K562 (cell line): ENCODE data around the gene AEN. TPM values are rescaled to one million over a fixed set of nuclear protein-coding genes. Genes with fewer than 3 reads are reported as not detected.

Experiments used
- CBX3 ChIP-seq, 2 experiments: IDR thresholded peaks; 1 replicate in 1 of 2; 2 replicates in 1 of 2; pipeline ENCODE4 v1.6.1; 2012; ENCODE audit warnings: inconsistent platforms in 2 of 2, low read length in 2 of 2, borderline replicate concordance in 1 of 2, control low read depth in 1 of 2
- FOSL1 ChIP-seq: fragments of 200-800 bp; sonication (Bioruptor generic); conservative IDR thresholded peaks from 2 replicates; pipeline ENCODE4 v1.6.1; 2016; ENCODE audit warnings: missing genetic modification characterization, missing compliant biosample characterization
- MTA1 ChIP-seq: fragments of 450-650 bp; IDR thresholded peaks from 2 replicates; pipeline ENCODE4 v1.6.1; 2017; ENCODE audit warnings: borderline replicate concordance
- NCOA6 ChIP-seq: fragments of 450-650 bp; IDR thresholded peaks from 2 replicates; pipeline ENCODE4 v1.6.1; 2017; ENCODE audit warnings: mild to moderate bottlenecking
- POLR2A ChIP-seq: fragments of 450-650 bp; conservative IDR thresholded peaks from 2 replicates; pipeline ENCODE4 v1.6.1; 2016
- PRMT5 ChIP-seq: sonication (generic); formaldehyde crosslinking; IDR thresholded peaks from 2 replicates; pipeline ENCODE4 v1.5.0; 2020; ENCODE audit warnings: missing genetic modification reagents
- PRPF4 ChIP-seq: fragments of 200-400 bp; formaldehyde crosslinking; IDR thresholded peaks from one replicate; pipeline ENCODE4 v1.6.1; 2017; ENCODE audit warnings: low read length, low read depth, mild to moderate bottlenecking; ENCODE audit not compliant: insufficient read depth, poor library complexity, severe bottlenecking
- SAFB ChIP-seq: fragments of 200-400 bp; formaldehyde crosslinking; IDR thresholded peaks from 2 replicates; pipeline ENCODE4 v1.6.1; 2017; ENCODE audit warnings: low read depth, low read length, borderline replicate concordance
- SIN3A ChIP-seq, 2 experiments: fragments of 150-350 bp in 1 of 2; IDR thresholded peaks; 2 replicates each; pipeline ENCODE4 v1.6.1; 2011 to 2016; ENCODE audit warnings: borderline replicate concordance in 2 of 2, low read depth in 2 of 2, low read length in 2 of 2, mild to moderate bottlenecking in 2 of 2, moderate library complexity in 2 of 2; ENCODE audit not compliant: control insufficient read depth in 1 of 2
- SRSF7 ChIP-seq: fragments of 200-400 bp; formaldehyde crosslinking; optimal IDR thresholded peaks from 2 replicates; pipeline ENCODE3; 2017; ENCODE audit warnings: mild to moderate bottlenecking, low read depth, low read length
- TRIM28 ChIP-seq: fragments of 450-650 bp; IDR thresholded peaks from 2 replicates; pipeline ENCODE4 v1.6.1; 2017
- ZBTB7A ChIP-seq: IDR thresholded peaks from 2 replicates; pipeline ENCODE4 v1.6.1; 2011; ENCODE audit warnings: low read depth, mild to moderate bottlenecking, low read length, moderate library complexity, borderline replicate concordance; ENCODE audit not compliant: control insufficient read depth
- ZNF263 ChIP-seq: sonication (generic); formaldehyde crosslinking; IDR thresholded peaks from 2 replicates; pipeline ENCODE4 v1.8.0; 2022; ENCODE audit warnings: mild to moderate bottlenecking, missing genetic modification reagents, borderline replicate concordance
- polyA plus RNA-seq, 8 experiments: library from polyadenylated mRNA; depleted of rRNA in 4 of 8; stranded (reverse) in 5 of 8; unstranded in 3 of 8; fragments of >200 nt; fragmentation: Nextera tagmentation in 2 of 8; fragmentation: Illumina TruSeq in 1 of 8; extraction: Ambion mirVana in 2 of 8; extraction: Trizol in 1 of 8; gene quantifications; 2 replicates each; pipeline versions ENCODE4 v1.2.1 to v1.2.3, GENCODE V29; 2011 to 2014; ENCODE audit warnings: inconsistent platforms in 1 of 8, missing spikeins in 1 of 8
- total RNA-seq, 7 experiments: library from RNA; depleted of rRNA in 6 of 7; stranded (reverse); fragments of >200 nt in 6 of 7; fragmentation: Illumina TruSeq in 2 of 7; extraction: Trizol in 2 of 7; gene quantifications; 2 replicates each; pipeline versions ENCODE4 v1.2.1 to v1.2.3, GENCODE V29; 2011 to 2021; ENCODE audit warnings: low replicate concordance in 1 of 7
- TF ChIP-seq, protein P1 (sequence below): sonication (generic); formaldehyde crosslinking; IDR thresholded peaks from 2 replicates; pipeline ENCODE4 v1.8.0; 2023; ENCODE audit warnings: mild to moderate bottlenecking, missing genetic modification reagents
- TF ChIP-seq, protein P2 (sequence below): sonication (generic); formaldehyde crosslinking; IDR thresholded peaks from 2 replicates; pipeline ENCODE4 v1.9.0; 2022; ENCODE audit warnings: mild to moderate bottlenecking, missing genetic modification reagents
- TF ChIP-seq, protein P3 (sequence below), 2 experiments: fragments of 450-650 bp; IDR thresholded peaks; 2 replicates each; pipeline ENCODE4 v1.6.1; 2018; ENCODE audit warnings: mild to moderate bottlenecking in 2 of 2, low read depth in 1 of 2; ENCODE audit not compliant: partially characterized antibody in 2 of 2
- TF ChIP-seq, protein P4 (sequence below): sonication (generic); formaldehyde crosslinking; IDR thresholded peaks from 2 replicates; pipeline ENCODE4 v1.8.0; 2022; ENCODE audit warnings: missing genetic modification reagents, mild to moderate bottlenecking, moderate library complexity, borderline replicate concordance

Gene AEN
- total and polyA plus RNA-seq, 9 of the 15 experiments (the other 6 are each of a cell fraction or from before 2014, with no cell fraction given) = 9.0 to 51.0 (median 32.8) TPM

DNA sequence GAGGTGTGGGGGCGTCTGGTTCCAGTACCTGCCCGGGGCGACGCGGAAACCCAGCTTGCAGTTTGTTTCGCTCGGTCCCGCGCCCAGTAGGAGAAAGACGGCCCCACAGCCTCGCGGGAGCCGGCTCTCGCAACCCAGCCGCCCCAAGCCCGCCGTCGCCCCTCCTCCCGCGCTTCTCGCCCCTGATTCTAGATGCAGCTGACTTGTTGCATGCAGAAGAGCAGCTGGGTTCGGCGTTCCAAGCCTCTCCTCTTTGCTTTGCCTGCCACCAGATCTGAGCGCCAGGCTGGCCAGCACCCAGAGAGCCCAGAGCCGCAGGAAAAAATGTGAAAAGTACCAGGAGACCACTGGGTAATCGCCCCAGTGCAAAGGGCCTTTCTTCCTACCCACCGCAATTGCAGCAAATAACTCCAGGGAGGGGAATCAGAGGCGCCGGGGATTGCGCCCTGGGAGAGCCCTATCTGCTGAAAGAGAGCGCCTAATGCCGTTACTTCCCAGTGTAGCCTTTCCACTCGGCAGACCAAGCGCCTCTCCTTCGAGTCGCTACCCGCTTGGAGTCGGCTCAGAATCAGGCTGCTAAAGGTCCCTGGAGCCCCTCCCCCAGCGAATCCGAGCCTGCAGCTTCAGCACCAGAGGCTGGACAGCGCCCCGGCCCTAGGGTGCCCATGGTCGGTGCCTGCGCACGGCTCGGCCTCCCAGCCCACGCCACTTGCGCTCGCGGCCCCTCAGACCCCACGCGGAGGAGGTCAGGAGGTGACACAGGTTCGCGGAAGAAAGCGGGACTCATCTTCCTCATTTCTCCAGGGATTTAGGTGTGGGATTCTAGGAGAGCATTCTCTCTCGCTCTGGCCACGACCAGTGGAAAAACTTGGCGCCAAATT is 15.7 kb upstream of the AEN start (continued):
- TF ChIP-seq, protein P1, sequence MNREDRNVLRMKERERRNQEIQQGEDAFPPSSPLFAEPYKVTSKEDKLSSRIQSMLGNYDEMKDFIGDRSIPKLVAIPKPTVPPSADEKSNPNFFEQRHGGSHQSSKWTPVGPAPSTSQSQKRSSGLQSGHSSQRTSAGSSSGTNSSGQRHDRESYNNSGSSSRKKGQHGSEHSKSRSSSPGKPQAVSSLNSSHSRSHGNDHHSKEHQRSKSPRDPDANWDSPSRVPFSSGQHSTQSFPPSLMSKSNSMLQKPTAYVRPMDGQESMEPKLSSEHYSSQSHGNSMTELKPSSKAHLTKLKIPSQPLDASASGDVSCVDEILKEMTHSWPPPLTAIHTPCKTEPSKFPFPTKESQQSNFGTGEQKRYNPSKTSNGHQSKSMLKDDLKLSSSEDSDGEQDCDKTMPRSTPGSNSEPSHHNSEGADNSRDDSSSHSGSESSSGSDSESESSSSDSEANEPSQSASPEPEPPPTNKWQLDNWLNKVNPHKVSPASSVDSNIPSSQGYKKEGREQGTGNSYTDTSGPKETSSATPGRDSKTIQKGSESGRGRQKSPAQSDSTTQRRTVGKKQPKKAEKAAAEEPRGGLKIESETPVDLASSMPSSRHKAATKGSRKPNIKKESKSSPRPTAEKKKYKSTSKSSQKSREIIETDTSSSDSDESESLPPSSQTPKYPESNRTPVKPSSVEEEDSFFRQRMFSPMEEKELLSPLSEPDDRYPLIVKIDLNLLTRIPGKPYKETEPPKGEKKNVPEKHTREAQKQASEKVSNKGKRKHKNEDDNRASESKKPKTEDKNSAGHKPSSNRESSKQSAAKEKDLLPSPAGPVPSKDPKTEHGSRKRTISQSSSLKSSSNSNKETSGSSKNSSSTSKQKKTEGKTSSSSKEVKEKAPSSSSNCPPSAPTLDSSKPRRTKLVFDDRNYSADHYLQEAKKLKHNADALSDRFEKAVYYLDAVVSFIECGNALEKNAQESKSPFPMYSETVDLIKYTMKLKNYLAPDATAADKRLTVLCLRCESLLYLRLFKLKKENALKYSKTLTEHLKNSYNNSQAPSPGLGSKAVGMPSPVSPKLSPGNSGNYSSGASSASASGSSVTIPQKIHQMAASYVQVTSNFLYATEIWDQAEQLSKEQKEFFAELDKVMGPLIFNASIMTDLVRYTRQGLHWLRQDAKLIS (CRISPR knock-in tag) = peak; percentile 58; the same call in 1 of the 2 replicates
- TF ChIP-seq PRPF4 = no peak
- 0 out of 3 replicates have a peak, but pooled peaks of 1 of the 2 experiments have one; percentile 17 for TF ChIP-seq CBX3 (IDR thresholded peaks at IDR 0.05; ENCODE audit: borderline replicate concordance in 1 of 2, low read length in 2 of 2)
- no peak for TF ChIP-seq TRIM28
- TF ChIP-seq, protein P2, sequence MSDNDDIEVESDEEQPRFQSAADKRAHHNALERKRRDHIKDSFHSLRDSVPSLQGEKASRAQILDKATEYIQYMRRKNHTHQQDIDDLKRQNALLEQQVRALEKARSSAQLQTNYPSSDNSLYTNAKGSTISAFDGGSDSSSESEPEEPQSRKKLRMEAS (CRISPR knock-in tag) = peak; percentile 53; the same call in 1 of the 2 replicates
- TF ChIP-seq, protein P3, sequence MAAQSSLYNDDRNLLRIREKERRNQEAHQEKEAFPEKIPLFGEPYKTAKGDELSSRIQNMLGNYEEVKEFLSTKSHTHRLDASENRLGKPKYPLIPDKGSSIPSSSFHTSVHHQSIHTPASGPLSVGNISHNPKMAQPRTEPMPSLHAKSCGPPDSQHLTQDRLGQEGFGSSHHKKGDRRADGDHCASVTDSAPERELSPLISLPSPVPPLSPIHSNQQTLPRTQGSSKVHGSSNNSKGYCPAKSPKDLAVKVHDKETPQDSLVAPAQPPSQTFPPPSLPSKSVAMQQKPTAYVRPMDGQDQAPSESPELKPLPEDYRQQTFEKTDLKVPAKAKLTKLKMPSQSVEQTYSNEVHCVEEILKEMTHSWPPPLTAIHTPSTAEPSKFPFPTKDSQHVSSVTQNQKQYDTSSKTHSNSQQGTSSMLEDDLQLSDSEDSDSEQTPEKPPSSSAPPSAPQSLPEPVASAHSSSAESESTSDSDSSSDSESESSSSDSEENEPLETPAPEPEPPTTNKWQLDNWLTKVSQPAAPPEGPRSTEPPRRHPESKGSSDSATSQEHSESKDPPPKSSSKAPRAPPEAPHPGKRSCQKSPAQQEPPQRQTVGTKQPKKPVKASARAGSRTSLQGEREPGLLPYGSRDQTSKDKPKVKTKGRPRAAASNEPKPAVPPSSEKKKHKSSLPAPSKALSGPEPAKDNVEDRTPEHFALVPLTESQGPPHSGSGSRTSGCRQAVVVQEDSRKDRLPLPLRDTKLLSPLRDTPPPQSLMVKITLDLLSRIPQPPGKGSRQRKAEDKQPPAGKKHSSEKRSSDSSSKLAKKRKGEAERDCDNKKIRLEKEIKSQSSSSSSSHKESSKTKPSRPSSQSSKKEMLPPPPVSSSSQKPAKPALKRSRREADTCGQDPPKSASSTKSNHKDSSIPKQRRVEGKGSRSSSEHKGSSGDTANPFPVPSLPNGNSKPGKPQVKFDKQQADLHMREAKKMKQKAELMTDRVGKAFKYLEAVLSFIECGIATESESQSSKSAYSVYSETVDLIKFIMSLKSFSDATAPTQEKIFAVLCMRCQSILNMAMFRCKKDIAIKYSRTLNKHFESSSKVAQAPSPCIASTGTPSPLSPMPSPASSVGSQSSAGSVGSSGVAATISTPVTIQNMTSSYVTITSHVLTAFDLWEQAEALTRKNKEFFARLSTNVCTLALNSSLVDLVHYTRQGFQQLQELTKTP (IDR thresholded peaks at IDR 0.05; ENCODE audit: low read depth in 1 of 2, partially characterized antibody in 2 of 2) = peak in 1 of 2 experiments; percentile 38
- peak; percentile 31; the same call in 1 of the 2 replicates for TF ChIP-seq NCOA6
- peak; percentile 38; the same call in 1 of the 2 replicates for TF ChIP-seq ZBTB7A
- TF ChIP-seq, protein P4, sequence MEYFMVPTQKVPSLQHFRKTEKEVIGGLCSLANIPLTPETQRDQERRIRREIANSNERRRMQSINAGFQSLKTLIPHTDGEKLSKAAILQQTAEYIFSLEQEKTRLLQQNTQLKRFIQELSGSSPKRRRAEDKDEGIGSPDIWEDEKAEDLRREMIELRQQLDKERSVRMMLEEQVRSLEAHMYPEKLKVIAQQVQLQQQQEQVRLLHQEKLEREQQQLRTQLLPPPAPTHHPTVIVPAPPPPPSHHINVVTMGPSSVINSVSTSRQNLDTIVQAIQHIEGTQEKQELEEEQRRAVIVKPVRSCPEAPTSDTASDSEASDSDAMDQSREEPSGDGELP = peak; percentile 71; the same call in 1 of the 2 replicates
- TF ChIP-seq SIN3A (IDR thresholded peaks at IDR 0.05; ENCODE audit: borderline replicate concordance in 2 of 2, control insufficient read depth in 1 of 2, low read depth in 2 of 2, low read length in 2 of 2) = peak in 1 of 2 experiments; percentile 76; a peak in 2 of 4 replicates
- TF ChIP-seq FOSL1 (tag) = no peak
- TF ChIP-seq SAFB = peak; percentile 95
- peak; percentile 90; the same call in 1 of the 2 replicates for TF ChIP-seq PRMT5 (CRISPR knock-in tag)
- TF ChIP-seq MTA1 = no peak
- TF ChIP-seq SRSF7 = no peak
- TF ChIP-seq ZNF263 (CRISPR knock-in tag) = peak; percentile 34; the same call in 1 of the 2 replicates
- no peak for TF ChIP-seq POLR2A
